RWPE1 (cell line): ENCODE measurements around the gene C22orf15.

Experiments used
- CTCF ChIA-PET: fragments of 350-600 bp; sonication (Branson Sonifier 250); formaldehyde crosslinking; extraction: SDS; loops from one replicate; lab custom pipeline; 2021; lab: Yijun Ruan, JAX
- POLR2A ChIA-PET: fragments of 400-600 bp; formaldehyde crosslinking; extraction: SDS; loops from one replicate; lab custom pipeline; 2020; ENCODE audit warnings: antibody characterized with exemption; ENCODE audit not compliant: low non-redundant PET; lab: Yijun Ruan, JAX
- DNase-seq: peaks from one replicate; pipeline ENCODE4 v3.0.0; 2012; ENCODE audit warnings: low spot score
- H3K27ac ChIP-seq: fragments of 450-650 bp; 2 replicates; pipeline ENCODE4 v1.5.1; 2017
- CTCF ChIP-seq: fragments of 450-650 bp; conservative IDR thresholded peaks from 2 replicates; pipeline ENCODE4 v1.5.1; 2017; ENCODE audit warnings: low read depth, mild to moderate bottlenecking

The C22orf15 gene

GRCh38 chr22:23774922-23775436, 12.2 kb downstream of the C22orf15 start:
- peak overlapping the region; percentile 24; the same call in 1 of the 2 replicates for H3K27ac ChIP-seq
- CTCF ChIA-PET, result interaction anchor here (0.7 kb wide), 1 partner anchor 493 kb away, joined by 3 read pairs; no protein-coding TSS in a partner anchor
- POLR2A ChIA-PET, result no interaction called here
- DNase-seq, result no peak
- no peak for TF ChIP-seq CTCF

- ChIA-PET POLR2A (no interaction called here), CTCF (interaction anchor here (0.6 kb wide), 1 partner anchor 118 kb away, joined by 4 read pairs; the partner anchor contains the start of gene MIF)
- no peak for TF ChIP-seq CTCF
- no peak for DNase-seq
- peak overlapping the region; percentile 32 for H3K27ac ChIP-seq
Measured at GRCh38 chr22:23775779-23776375, 13.1 kb downstream of the C22orf15 start.

- ChIA-PET POLR2A (interaction anchor here (0.5 kb wide), 1 partner anchor 10 kb away, joined by 3 read pairs; the partner anchor contains the start of gene CHCHD10), CTCF (no interaction called here)
- peak overlapping the region; percentile 24 for H3K27ac ChIP-seq
- no peak for TF ChIP-seq CTCF
- DNase-seq, result no peak
Measured at GRCh38 chr22:23777776-23778576, 15.2 kb downstream of the C22orf15 start.

- H3K27ac ChIP-seq, result peak overlapping the region; percentile 24
- CTCF ChIA-PET, result no interaction called here
- POLR2A ChIA-PET, result no interaction called here
- DNase-seq, result no peak
- no peak for TF ChIP-seq CTCF
Measured at GRCh38 chr22:23778577-23778900, 15.7 kb downstream of the C22orf15 start.

- no peak for DNase-seq
- H3K27ac ChIP-seq, result no peak overlapping the region; the same call in 1 of the 2 replicates
- no peak for TF ChIP-seq CTCF
- ChIA-PET POLR2A (no interaction called here), CTCF (no interaction called here)
Measured at GRCh38 chr22:23779083-23779482, 16.3 kb downstream of the C22orf15 start.

- no peak for DNase-seq
- CTCF ChIA-PET, result no interaction called here
- POLR2A ChIA-PET, result no interaction called here
- TF ChIP-seq CTCF, result no peak
- no peak overlapping the region for H3K27ac ChIP-seq
Measured at GRCh38 chr22:23779731-23780130, 16.9 kb downstream of the C22orf15 start.
